SK-N-DZ (cell line): ENCODE measurements around the gene MYLK4.

Experiments used
- DNase-seq: peaks from one replicate; pipeline ENCODE4 v3.0.0-alpha.2; 2015; ENCODE audit warnings: low spot score

MYLK4 gene

GRCh38 chr6:2632976-2633584, 117.6 kb downstream of the MYLK4 start:
- DNase-seq = no peak

- no peak for DNase-seq
Observed at GRCh38 chr6:2632368-2632767, 118.4 kb downstream of the MYLK4 start.

- no peak for DNase-seq
Observed at GRCh38 chr6:2630891-2631571, 119.7 kb downstream of the MYLK4 start.

DNA sequence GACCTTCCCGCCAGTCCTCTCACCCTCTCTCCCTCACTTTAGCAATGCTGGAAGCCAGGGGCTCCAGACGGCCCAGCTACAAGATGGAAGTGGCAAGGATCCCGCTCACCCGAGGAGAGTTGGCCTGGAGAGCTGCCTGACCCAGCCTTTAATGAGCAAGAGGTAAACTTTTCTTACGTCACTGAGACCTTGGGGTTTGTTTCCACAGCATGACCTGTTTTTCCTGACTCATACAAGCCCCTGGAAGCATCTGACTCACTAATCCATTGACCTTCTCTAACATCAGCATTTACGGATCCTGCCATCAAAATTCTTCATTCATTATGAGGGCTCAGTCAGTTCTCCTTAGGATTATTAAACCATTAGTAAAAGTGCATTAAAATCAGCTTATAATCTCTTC, 120.4 kb downstream of the MYLK4 start:
- no peak for DNase-seq

DNA sequence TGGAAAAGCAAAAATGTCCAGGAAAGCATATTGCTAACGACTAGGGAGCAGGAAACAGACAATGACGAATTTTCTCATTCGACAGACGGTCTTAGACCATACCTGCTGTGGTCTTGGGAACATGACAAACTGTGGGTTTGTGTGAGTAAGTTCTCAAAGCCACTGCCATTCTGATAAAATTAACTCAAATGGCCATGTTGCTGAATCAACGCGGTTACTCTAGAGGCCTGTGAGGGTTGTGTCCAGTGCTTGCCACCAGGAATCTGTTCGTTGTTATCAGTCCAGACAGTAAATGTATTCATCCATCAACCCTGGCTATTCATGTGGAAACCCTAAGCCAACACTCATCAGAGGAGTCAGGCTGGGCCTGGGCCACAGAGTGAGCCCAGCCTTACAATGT, 124.3 kb downstream of the MYLK4 start:
- DNase-seq = no peak

GRCh38 chr6:2625581-2625980, 125.1 kb downstream of the MYLK4 start:
- DNase-seq = no peak

- DNase-seq = no peak
Observed at GRCh38 chr6:2624177-2624576, 126.5 kb downstream of the MYLK4 start.

- DNase-seq = no peak
Observed at GRCh38 chr6:2623295-2623694, 127.4 kb downstream of the MYLK4 start.

DNA sequence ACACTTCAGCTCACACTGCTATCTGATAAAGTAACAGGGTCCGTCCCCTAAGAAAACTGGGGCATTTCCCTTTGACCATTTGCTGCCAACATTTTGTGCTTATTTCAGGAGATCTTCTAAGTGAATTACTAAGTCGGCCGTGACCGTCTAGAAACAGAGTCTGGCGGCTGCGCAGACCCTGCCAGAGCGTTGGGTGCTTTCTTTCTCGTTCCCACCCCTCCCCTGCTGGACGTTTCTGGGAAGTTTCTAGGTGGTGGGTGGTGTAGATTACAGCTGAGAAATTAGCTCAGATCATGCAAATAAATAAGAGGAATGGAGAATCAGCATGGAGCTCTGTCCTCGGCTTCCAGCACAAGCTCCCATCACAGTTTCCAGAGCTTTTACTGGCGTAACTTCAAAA, 128.1 kb downstream of the MYLK4 start:
- DNase-seq = no peak

DNA sequence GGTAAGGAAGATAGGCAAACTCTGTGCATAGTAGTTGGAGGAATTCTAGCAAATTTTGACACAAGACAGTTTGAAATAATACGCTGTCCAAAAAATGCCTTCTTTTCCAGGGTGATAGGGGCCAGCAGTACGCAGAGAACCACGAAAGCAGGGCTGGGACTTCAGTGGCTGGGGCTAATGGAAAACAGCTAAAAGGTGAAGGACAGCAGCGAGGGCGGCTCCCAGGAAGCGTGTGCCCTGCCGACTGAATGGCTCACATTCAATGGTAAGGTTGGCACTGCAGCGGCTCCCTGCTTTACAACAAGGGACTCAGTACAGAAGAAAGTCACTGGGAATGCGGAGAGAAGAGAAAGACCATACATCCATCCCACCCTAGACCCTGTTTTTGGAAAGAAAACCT, 131.1 kb downstream of the MYLK4 start:
- DNase-seq = no peak

DNA sequence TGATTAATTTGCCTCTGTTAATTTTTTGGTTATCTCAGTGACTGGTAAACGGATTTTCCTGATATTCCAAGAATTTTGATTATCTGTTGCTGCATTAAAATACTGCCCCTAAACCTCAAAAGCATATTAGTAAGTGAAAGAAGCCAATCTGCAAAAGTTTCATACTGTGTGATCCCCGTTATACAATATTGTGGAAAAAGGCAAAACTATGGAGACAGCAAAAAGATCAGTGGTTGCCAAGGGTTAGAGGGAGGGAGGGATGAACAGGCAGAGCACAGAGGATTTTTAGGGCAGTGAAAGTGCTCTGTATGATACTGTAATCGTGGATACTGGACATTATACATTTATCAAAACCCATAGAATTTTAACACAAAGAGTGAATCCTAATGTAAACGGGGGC, 133.0 kb downstream of the MYLK4 start:
- DNase-seq = no peak

DNA sequence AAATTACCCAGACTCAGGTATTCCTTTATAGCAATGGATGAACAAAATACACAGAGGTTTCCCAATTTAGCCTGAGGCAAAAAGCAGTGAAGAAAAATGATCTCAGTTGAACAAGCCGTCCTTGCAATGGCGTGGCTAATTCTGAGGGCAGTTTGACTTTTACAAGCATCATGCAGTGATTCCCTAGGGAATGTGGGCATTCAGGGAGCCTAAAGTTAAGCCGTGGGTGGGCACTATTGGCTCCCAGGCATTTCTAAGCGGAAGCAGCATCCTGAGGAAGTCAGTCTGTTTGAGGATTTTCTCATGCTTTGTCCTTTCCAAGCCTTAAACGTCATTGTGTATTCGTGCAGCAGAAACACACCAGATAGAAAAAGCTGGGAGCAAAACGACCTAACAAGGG, 133.9 kb downstream of the MYLK4 start:
- DNase-seq = no peak

DNA sequence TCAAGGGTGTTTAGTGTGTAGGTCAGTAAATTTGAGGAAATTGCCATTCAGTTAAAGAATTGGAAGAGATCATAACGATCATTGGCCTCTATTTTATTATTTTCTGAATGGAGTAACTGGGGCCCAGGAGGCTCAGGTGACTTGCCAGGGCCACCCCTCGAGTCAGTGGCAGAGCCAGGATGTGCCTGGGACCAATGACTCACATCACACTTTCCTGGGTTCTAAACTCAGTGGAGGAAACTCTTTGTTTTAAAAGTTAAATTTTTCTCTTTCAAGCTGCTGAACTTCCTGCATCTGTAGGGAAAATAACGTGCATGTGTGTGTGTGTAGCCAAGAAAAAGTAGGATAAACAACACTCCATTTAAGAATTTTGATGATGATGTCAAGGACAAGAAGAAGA, 135.5 kb downstream of the MYLK4 start:
- no peak for DNase-seq

DNA sequence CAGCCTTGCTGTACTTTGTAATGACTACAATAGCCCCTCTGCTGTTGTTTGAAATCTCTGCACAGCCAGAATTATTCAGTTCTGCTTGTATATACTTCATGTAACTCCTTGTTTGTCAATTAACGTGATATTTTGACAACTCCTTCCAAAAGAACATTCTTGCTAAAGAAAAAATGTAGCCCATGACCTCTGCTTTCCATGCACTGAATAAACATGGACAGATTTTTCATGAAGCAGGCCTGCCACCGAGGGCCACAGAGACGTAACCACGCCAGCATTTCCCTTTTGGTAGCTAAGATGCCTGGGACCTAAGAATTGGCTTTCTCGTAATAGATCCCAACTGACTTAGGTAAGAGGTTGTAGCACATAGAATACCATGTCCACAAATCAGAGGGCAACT, 135.9 kb downstream of the MYLK4 start:
- DNase-seq = no peak

DNA sequence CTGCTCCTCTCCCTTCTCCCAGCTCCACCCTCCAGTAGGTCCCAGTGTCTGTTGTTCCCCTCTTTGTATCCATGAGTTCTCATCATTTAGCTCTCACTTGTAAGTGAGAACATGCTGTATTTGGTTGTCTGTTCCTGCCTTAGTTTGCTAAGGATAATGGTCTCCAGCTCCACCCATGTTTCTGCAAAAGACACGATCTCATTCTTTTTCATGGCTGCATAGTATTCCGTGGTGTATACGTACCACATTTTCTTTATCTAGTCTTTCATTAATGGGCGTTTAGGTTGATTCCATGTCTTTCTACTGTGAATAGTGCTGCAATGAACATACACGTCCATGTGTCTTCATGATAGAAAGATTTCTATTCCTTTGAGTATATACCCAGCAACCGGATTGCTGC, 136.6 kb downstream of the MYLK4 start:
- no peak for DNase-seq
